SK-N-SH (cell line): ENCODE data around the gene PNKD.

ENCODE experiments used
- CTCF ChIP-seq: fragments of 200-600 bp; sonication (generic); IDR thresholded peaks from 2 replicates; pipeline ENCODE4 v1.6.1; 2017; ENCODE audit warnings: antibody characterized with exemption, mild to moderate bottlenecking, moderate library complexity
- EP300 ChIP-seq, 2 experiments: IDR thresholded peaks; 2 replicates each; pipeline versions ENCODE4 v1.4.0 to v1.6.1; 2012; ENCODE audit warnings: borderline replicate concordance in 1 of 2, low read depth in 1 of 2, low read length in 1 of 2
- FOXM1 ChIP-seq: IDR thresholded peaks from 2 replicates; pipeline ENCODE4 v1.4.0; 2012; ENCODE audit warnings: low read depth, mild to moderate bottlenecking
- MXI1 ChIP-seq: IDR thresholded peaks from 2 replicates; pipeline ENCODE4 v1.6.1; 2012; ENCODE audit warnings: mild to moderate bottlenecking, low read depth, low read length, improper control_type of control experiment
- NFIC ChIP-seq: IDR thresholded peaks from 2 replicates; pipeline ENCODE4 v1.4.0; 2012; ENCODE audit warnings: borderline replicate concordance
- PBX3 ChIP-seq: IDR thresholded peaks from 2 replicates; pipeline ENCODE4; 2012
- RCOR1 ChIP-seq: fragments of 150-350 bp; IDR thresholded peaks from 2 replicates; pipeline ENCODE4 v1.6.1; 2017; ENCODE audit warnings: antibody characterized with exemption, low read length
- RXRA ChIP-seq: IDR thresholded peaks from 2 replicates; pipeline ENCODE4 v1.4.0; 2012; ENCODE audit warnings: low read depth, mild to moderate bottlenecking, borderline replicate concordance
- SMC3 ChIP-seq: IDR thresholded peaks from 2 replicates; pipeline ENCODE4 v1.6.1; 2012; ENCODE audit warnings: low read depth, low read length, improper control_type of control experiment
- USF2 ChIP-seq: fragments of 150-350 bp; IDR thresholded peaks from 2 replicates; pipeline ENCODE4 v1.6.1; 2017; ENCODE audit warnings: antibody characterized with exemption, low read length, low read depth, borderline replicate concordance
- YY1 ChIP-seq: IDR thresholded peaks from 2 replicates; pipeline ENCODE4 v1.4.0; 2012; ENCODE audit warnings: low read depth, mild to moderate bottlenecking
- ZBTB33 ChIP-seq: IDR thresholded peaks from 2 replicates; pipeline ENCODE4 v1.4.0; 2012; ENCODE audit warnings: low read depth, borderline replicate concordance
- TF ChIP-seq, protein P1 (sequence below): IDR thresholded peaks from 2 replicates; pipeline ENCODE4 v1.4.0; 2012; ENCODE audit warnings: low read depth, borderline replicate concordance
- TF ChIP-seq, protein P2 (sequence below): IDR thresholded peaks from 2 replicates; pipeline ENCODE4 v1.6.1; 2012; ENCODE audit warnings: mild to moderate bottlenecking, low read depth, low read length, moderate library complexity

DNA sequence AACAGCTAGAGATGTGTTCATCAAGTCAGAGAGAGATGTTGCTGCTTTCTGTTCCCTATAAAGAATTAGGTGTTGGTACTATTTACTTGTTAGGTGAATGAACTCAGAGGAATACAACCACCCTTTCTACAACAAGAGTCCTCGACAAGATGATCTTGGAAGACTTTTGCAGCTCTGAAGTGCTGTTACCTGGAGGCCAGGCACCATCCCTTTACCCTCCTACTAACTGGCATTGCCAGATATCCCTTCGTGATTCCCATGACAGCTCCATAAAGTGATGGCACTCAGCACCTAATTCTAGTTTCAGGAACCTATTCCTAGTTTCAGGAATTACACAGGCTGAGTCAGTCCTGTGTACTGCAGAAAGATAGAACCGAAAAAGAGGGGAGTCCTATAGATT is 43.4 kb upstream of the PNKD start:
- no peak for TF ChIP-seq CTCF
- no peak for TF ChIP-seq NFIC
- no peak for TF ChIP-seq SMC3
- no peak for TF ChIP-seq YY1
- TF ChIP-seq EP300 (IDR thresholded peaks at IDR 0.05; ENCODE audit: borderline replicate concordance in 1 of 2, low read depth in 1 of 2, low read length in 1 of 2): no peak
- no peak for TF ChIP-seq USF2
- TF ChIP-seq PBX3: no peak
- TF ChIP-seq MXI1: no peak
- TF ChIP-seq, protein P1, sequence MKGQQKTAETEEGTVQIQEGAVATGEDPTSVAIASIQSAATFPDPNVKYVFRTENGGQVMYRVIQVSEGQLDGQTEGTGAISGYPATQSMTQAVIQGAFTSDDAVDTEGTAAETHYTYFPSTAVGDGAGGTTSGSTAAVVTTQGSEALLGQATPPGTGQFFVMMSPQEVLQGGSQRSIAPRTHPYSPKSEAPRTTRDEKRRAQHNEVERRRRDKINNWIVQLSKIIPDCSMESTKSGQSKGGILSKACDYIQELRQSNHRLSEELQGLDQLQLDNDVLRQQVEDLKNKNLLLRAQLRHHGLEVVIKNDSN: no peak
- TF ChIP-seq, protein P2, sequence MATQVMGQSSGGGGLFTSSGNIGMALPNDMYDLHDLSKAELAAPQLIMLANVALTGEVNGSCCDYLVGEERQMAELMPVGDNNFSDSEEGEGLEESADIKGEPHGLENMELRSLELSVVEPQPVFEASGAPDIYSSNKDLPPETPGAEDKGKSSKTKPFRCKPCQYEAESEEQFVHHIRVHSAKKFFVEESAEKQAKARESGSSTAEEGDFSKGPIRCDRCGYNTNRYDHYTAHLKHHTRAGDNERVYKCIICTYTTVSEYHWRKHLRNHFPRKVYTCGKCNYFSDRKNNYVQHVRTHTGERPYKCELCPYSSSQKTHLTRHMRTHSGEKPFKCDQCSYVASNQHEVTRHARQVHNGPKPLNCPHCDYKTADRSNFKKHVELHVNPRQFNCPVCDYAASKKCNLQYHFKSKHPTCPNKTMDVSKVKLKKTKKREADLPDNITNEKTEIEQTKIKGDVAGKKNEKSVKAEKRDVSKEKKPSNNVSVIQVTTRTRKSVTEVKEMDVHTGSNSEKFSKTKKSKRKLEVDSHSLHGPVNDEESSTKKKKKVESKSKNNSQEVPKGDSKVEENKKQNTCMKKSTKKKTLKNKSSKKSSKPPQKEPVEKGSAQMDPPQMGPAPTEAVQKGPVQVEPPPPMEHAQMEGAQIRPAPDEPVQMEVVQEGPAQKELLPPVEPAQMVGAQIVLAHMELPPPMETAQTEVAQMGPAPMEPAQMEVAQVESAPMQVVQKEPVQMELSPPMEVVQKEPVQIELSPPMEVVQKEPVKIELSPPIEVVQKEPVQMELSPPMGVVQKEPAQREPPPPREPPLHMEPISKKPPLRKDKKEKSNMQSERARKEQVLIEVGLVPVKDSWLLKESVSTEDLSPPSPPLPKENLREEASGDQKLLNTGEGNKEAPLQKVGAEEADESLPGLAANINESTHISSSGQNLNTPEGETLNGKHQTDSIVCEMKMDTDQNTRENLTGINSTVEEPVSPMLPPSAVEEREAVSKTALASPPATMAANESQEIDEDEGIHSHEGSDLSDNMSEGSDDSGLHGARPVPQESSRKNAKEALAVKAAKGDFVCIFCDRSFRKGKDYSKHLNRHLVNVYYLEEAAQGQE: no peak
- TF ChIP-seq ZBTB33: no peak
- TF ChIP-seq RCOR1: no peak
- TF ChIP-seq RXRA: no peak
- TF ChIP-seq FOXM1: no peak
